Measurements from ENCODE around the gene PTPRT.

GRCh38 chr20:42613076-42613475, 576.6 kb downstream of the PTPRT start:
- TF ChIP-seq POLR2A (IDR thresholded peaks at IDR 0.05; ENCODE audit: extremely low read depth, insufficient read length) = no peak
- TF ChIP-seq, protein P1, sequence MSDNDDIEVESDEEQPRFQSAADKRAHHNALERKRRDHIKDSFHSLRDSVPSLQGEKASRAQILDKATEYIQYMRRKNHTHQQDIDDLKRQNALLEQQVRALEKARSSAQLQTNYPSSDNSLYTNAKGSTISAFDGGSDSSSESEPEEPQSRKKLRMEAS (IDR thresholded peaks at IDR 0.05; ENCODE audit: low read depth, low read length) = no peak
- TF ChIP-seq CTCF (IDR thresholded peaks at IDR 0.05; ENCODE audit: low read depth, low read length) = no peak
- no peak for TF ChIP-seq MYC (IDR thresholded peaks at IDR 0.05; ENCODE audit: low read depth, low read length)

Data from NB4 (cell line).